K562 (cell line): ENCODE results near the gene GPD1L. TPM values are rescaled to one million over a fixed set of nuclear protein-coding genes. Genes with fewer than 3 reads are reported as not detected.
A peak's percentile ranks its signal among the peaks of the same experiment; 100 is the strongest.

Experiments
- CBX1 ChIP-seq: sonication (generic); IDR thresholded peaks from 2 replicates; pipeline ENCODE4 v1.6.1; 2016; ENCODE audit warnings: antibody characterized with exemption, low read depth, mild to moderate bottlenecking
- CEBPG ChIP-seq, 3 experiments: fragments of 200-800 bp in 1 of 3; sonication (Bioruptor generic) in 1 of 3; sonication (generic) in 1 of 3; formaldehyde crosslinking in 1 of 3; IDR thresholded peaks in 2 of 3; conservative IDR thresholded peaks in 1 of 3; 2 replicates each; pipeline versions ENCODE4 v1.6.1 to v1.8.0; 2016 to 2022; ENCODE audit warnings: missing compliant biosample characterization in 2 of 3, missing genetic modification characterization in 2 of 3, mild to moderate bottlenecking in 1 of 3, missing genetic modification reagents in 1 of 3
- CREM ChIP-seq: IDR thresholded peaks from 2 replicates; pipeline ENCODE4 v1.6.1; 2014; ENCODE audit warnings: antibody characterized with exemption, low read depth
- E2F6 ChIP-seq, 2 experiments: IDR thresholded peaks; 2 replicates each; pipeline ENCODE4 v1.6.1; 2011; ENCODE audit warnings: borderline replicate concordance in 1 of 2, control low read depth in 1 of 2, low read depth in 1 of 2, low read length in 1 of 2, mild to moderate bottlenecking in 1 of 2, mixed read lengths in 1 of 2, moderate library complexity in 1 of 2; ENCODE audit not compliant: insufficient read depth in 1 of 2, insufficient read length in 1 of 2, poor library complexity in 1 of 2, severe bottlenecking in 1 of 2; ENCODE audit errors: extremely low read depth in 1 of 2
- HDAC6 ChIP-seq: IDR thresholded peaks from 2 replicates; pipeline ENCODE4 v1.6.1; 2012; ENCODE audit warnings: low read depth, mild to moderate bottlenecking, control low read depth, inconsistent platforms, low read length, moderate library complexity
- HIVEP1 ChIP-seq: fragments of 250-450 bp; sonication (Bioruptor Pico); IDR thresholded peaks from 2 replicates; pipeline ENCODE4 v1.4.0; 2020; ENCODE audit warnings: mild to moderate bottlenecking
- HNRNPH1 ChIP-seq: fragments of 200-400 bp; formaldehyde crosslinking; optimal IDR thresholded peaks from 2 replicates; pipeline ENCODE3; 2017; ENCODE audit warnings: low read depth, mild to moderate bottlenecking, low read length, moderate library complexity
- MIER1 ChIP-seq: fragments of 450-650 bp; IDR thresholded peaks from 2 replicates; pipeline ENCODE4 v1.6.1; 2016; ENCODE audit warnings: antibody characterized with exemption, mild to moderate bottlenecking, low read depth
- NR2C1 ChIP-seq, 2 experiments: fragments of 450-650 bp; IDR thresholded peaks; 2 replicates each; pipeline ENCODE4 v1.6.1; 2017; ENCODE audit warnings: mild to moderate bottlenecking in 2 of 2, antibody characterized with exemption in 1 of 2, inconsistent platforms in 1 of 2, missing compliant biosample characterization in 1 of 2, missing genetic modification characterization in 1 of 2
- NR4A1 ChIP-seq, 2 experiments: fragments of 250-450 bp in 1 of 2; fragments of 450-650 bp in 1 of 2; sonication (Bioruptor Pico) in 1 of 2; IDR thresholded peaks; 2 replicates each; pipeline versions ENCODE4 v1.4.0 to v1.6.1; 2016 to 2020; ENCODE audit warnings: mild to moderate bottlenecking in 2 of 2, missing compliant biosample characterization in 1 of 2, missing genetic modification characterization in 1 of 2, moderate library complexity in 1 of 2
- PHTF2 ChIP-seq: fragments of 250-450 bp; sonication (Bioruptor Pico); IDR thresholded peaks from 2 replicates; pipeline ENCODE4 v1.5.0; 2021; ENCODE audit warnings: mild to moderate bottlenecking
- PTTG1 ChIP-seq: fragments of 450-650 bp; IDR thresholded peaks from 2 replicates; pipeline ENCODE4 v1.6.1; 2016; ENCODE audit warnings: low read depth, mild to moderate bottlenecking, missing genetic modification characterization, missing compliant biosample characterization
- RBFOX2 ChIP-seq: fragments of 200-400 bp; formaldehyde crosslinking; IDR thresholded peaks from 2 replicates; pipeline ENCODE4 v1.6.1; 2017; ENCODE audit warnings: low read depth, mild to moderate bottlenecking, low read length, moderate library complexity
- RBM25 ChIP-seq: fragments of 200-400 bp; formaldehyde crosslinking; IDR thresholded peaks from 2 replicates; pipeline ENCODE4 v1.6.1; 2018; ENCODE audit warnings: low read length, low read depth, moderate library complexity; ENCODE audit not compliant: severe bottlenecking
- SLC30A9 ChIP-seq: fragments of 250-450 bp; sonication (Bioruptor Pico); IDR thresholded peaks from 2 replicates; pipeline ENCODE4 v1.8.0; 2022; ENCODE audit warnings: mild to moderate bottlenecking, moderate library complexity
- SRSF1 ChIP-seq: fragments of 200-400 bp; formaldehyde crosslinking; IDR thresholded peaks from 2 replicates; pipeline ENCODE4 v1.6.1; 2017; ENCODE audit warnings: mild to moderate bottlenecking, low read depth, low read length, moderate library complexity
- THRA ChIP-seq: fragments of 450-650 bp; IDR thresholded peaks from 2 replicates; pipeline ENCODE4 v1.6.1; 2017; ENCODE audit warnings: mild to moderate bottlenecking, moderate library complexity
- ZNF41 ChIP-seq: fragments of 250-450 bp; sonication (Bioruptor Pico); conservative IDR thresholded peaks from 2 replicates; pipeline ENCODE4 v1.4.0; 2020; ENCODE audit warnings: mild to moderate bottlenecking
- ZNF431 ChIP-seq: sonication (generic); formaldehyde crosslinking; IDR thresholded peaks from 2 replicates; pipeline ENCODE4 v1.8.0; 2022; ENCODE audit warnings: mild to moderate bottlenecking, missing genetic modification reagents
- ZNF79 ChIP-seq: fragments of 250-450 bp; sonication (Bioruptor Pico); IDR thresholded peaks from 2 replicates; pipeline ENCODE4 v1.4.0; 2020; ENCODE audit warnings: low read depth, mild to moderate bottlenecking, moderate library complexity
- polyA plus RNA-seq, 8 experiments: library from polyadenylated mRNA; depleted of rRNA in 4 of 8; stranded (reverse) in 5 of 8; unstranded in 3 of 8; fragments of >200 nt; fragmentation: Nextera tagmentation in 2 of 8; fragmentation: Illumina TruSeq in 1 of 8; extraction: Ambion mirVana in 2 of 8; extraction: Trizol in 1 of 8; gene quantifications; 2 replicates each; pipeline versions ENCODE4 v1.2.1 to v1.2.3, GENCODE V29; 2011 to 2014; ENCODE audit warnings: inconsistent platforms in 1 of 8, missing spikeins in 1 of 8
- total RNA-seq, 7 experiments: library from RNA; depleted of rRNA in 6 of 7; stranded (reverse); fragments of >200 nt in 6 of 7; fragmentation: Illumina TruSeq in 2 of 7; extraction: Trizol in 2 of 7; gene quantifications; 2 replicates each; pipeline versions ENCODE4 v1.2.1 to v1.2.3, GENCODE V29; 2011 to 2021; ENCODE audit warnings: low replicate concordance in 1 of 7
- TF ChIP-seq, protein P1 (sequence below): fragments of 250-450 bp; sonication (Bioruptor Pico); IDR thresholded peaks from 2 replicates; pipeline ENCODE4 v1.5.0; 2021
- TF ChIP-seq, protein P2 (sequence below): fragments of 250-450 bp; sonication (Bioruptor Pico); IDR thresholded peaks from 2 replicates; pipeline ENCODE4 v1.4.0; 2020; ENCODE audit warnings: mild to moderate bottlenecking

Gene GPD1L
- total and polyA plus RNA-seq, 9 of the 15 experiments (the other 6 are each of a cell fraction or from before 2014, with no cell fraction given), result 1.6 to 17.3 (median 12.3) TPM

DNA sequence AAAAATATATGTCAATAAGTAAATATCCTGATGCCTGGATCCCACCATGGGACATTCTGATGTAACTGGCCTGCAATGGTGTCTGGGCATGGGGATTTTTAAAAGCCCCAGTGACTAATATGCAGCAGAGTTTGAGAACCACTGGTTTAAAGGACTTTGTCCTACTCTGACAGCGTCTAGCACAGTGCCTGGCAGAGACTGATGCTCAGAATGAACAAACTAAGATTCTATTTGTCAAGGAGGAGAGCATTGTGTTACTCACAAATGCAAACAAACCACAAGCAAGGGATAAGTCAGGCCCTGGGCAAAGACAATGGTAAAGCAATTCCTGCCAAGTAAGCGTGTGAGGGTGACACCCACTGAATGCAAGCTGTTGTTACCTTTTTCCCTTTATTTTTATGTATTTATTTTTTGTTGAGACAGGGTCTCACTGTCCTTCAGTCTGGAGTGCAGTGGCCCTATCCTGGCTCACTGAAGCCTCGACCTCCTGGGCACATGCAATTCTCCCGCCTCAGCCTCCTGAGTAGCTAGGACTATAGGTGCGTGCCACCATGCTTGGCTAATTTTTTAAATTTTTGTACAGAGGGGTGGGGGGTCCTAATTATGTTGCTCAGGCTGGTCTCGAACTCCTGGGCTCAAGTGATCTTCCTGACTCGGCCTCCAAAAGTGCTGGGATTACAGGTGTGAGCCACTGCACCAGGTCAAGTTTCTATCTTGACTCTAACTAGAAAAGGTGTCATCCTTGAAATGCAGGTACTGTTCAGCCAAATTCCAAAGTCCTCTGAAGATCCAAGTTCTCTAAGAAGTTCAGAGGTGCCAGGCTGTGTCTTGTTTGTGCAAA is 909 bp upstream of the GPD1L start (continued):
- no peak for TF ChIP-seq ZNF41 (CRISPR knock-in tag)
- TF ChIP-seq PHTF2 (CRISPR knock-in tag), result no peak
- TF ChIP-seq CBX1, result no peak
- no peak for TF ChIP-seq SRSF1
- no peak for TF ChIP-seq NR2C1 (IDR thresholded peaks at IDR 0.05)
- TF ChIP-seq NR2C1 (tag; IDR thresholded peaks at IDR 0.05), result no peak
- no peak for TF ChIP-seq NR4A1 (CRISPR knock-in tag; IDR thresholded peaks at IDR 0.05)
- 0 out of 2 replicates have a peak, but pooled peaks have one; percentile 77 for TF ChIP-seq NR4A1 (tag; IDR thresholded peaks at IDR 0.05)
- no peak for TF ChIP-seq ZNF79 (CRISPR knock-in tag)
- TF ChIP-seq SLC30A9, result no peak
- no peak for TF ChIP-seq RBM25
- no peak for TF ChIP-seq HNRNPH1
- TF ChIP-seq CREM, result no peak
- no peak for TF ChIP-seq ZNF431 (CRISPR knock-in tag)
- no peak for TF ChIP-seq PTTG1
- TF ChIP-seq, protein P1, sequence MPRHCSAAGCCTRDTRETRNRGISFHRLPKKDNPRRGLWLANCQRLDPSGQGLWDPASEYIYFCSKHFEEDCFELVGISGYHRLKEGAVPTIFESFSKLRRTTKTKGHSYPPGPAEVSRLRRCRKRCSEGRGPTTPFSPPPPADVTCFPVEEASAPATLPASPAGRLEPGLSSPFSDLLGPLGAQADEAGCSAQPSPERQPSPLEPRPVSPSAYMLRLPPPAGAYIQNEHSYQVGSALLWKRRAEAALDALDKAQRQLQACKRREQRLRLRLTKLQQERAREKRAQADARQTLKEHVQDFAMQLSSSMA (CRISPR knock-in tag), result no peak
- no peak for TF ChIP-seq RBFOX2
- TF ChIP-seq E2F6 (IDR thresholded peaks at IDR 0.05; ENCODE audit: borderline replicate concordance in 1 of 2, extremely low read depth in 1 of 2, insufficient read depth in 1 of 2, insufficient read length in 1 of 2, low read depth in 1 of 2, low read length in 1 of 2, poor library complexity in 1 of 2, severe bottlenecking in 1 of 2), result peak in 1 of 2 experiments; percentile 66
- no peak for TF ChIP-seq THRA
- TF ChIP-seq MIER1, result 0 out of 2 replicates have a peak, but pooled peaks have one; percentile 38
- TF ChIP-seq, protein P2, sequence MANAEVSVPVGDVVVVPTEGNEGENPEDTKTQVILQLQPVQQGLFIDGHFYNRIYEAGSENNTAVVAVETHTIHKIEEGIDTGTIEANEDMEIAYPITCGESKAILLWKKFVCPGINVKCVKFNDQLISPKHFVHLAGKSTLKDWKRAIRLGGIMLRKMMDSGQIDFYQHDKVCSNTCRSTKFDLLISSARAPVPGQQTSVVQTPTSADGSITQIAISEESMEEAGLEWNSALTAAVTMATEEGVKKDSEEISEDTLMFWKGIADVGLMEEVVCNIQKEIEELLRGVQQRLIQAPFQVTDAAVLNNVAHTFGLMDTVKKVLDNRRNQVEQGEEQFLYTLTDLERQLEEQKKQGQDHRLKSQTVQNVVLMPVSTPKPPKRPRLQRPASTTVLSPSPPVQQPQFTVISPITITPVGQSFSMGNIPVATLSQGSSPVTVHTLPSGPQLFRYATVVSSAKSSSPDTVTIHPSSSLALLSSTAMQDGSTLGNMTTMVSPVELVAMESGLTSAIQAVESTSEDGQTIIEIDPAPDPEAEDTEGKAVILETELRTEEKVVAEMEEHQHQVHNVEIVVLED, result no peak
- TF ChIP-seq HDAC6, result no peak
- TF ChIP-seq HIVEP1 (CRISPR knock-in tag), result no peak
- no peak; the same call in 1 of the 2 replicates for TF ChIP-seq CEBPG (CRISPR knock-in tag; IDR thresholded peaks at IDR 0.05)
- peak in 1 of 2 experiments; percentile 57; a peak in 2 of 4 replicates for TF ChIP-seq CEBPG (tag; conservative IDR thresholded peaks at IDR 0.05 in 1 of 2, IDR thresholded peaks at IDR 0.05 in 1 of 2)
